Testis (tissue), 3 donors: ENCODE data around the gene CCDC116. TPM values are rescaled to one million over a fixed set of nuclear protein-coding genes. Genes with fewer than 3 reads are reported as not detected.

Experiments
- DNase-seq: peaks from one replicate; pipeline ENCODE4 v3.0.0-alpha.2; 2019
- H3K27ac ChIP-seq, 2 donors: fragments of 200-600 bp; sonication (generic); one replicate each; pipeline ENCODE4 v1.5.1; 2019
- H3K27me3 ChIP-seq: fragments of 200-600 bp; sonication (generic); one replicate; pipeline ENCODE4 v1.5.1; 2019
- H3K36me3 ChIP-seq: fragments of 200-600 bp; sonication (generic); one replicate; pipeline ENCODE4 v1.5.1; 2017; ENCODE audit warnings: low read depth; ENCODE audit errors: missing control alignments
- H3K4me1 ChIP-seq: fragments of 200-600 bp; sonication (generic); one replicate; pipeline ENCODE4 v1.5.1; 2019
- H3K4me3 ChIP-seq, 2 donors: fragments of 200-600 bp; sonication (generic); one replicate each; pipeline ENCODE4 v1.5.1; 2017 to 2019
- H3K9me3 ChIP-seq: fragments of 200-600 bp; sonication (generic); one replicate; pipeline ENCODE4 v1.5.1; 2017
- POLR2A ChIP-seq: fragments of 450-650 bp; IDR thresholded peaks from one replicate; pipeline ENCODE4 v1.6.1; 2017; ENCODE audit warnings: antibody characterized with exemption, mild to moderate bottlenecking, moderate library complexity
- WGBS, 2 donors: methylation state at CpG; one replicate each; pipeline ENCODE4 v1.1.5; 2018; 5-methylcytosine and 5-hydroxymethylcytosine counted together
- intact Hi-C: fragments of 100-400 bp; cut with DNase I; formaldehyde crosslinking; loops from one replicate; pipeline ENCODE4 v1.15.1; 2023; ENCODE audit warnings: low total_unique reads
- polyA plus RNA-seq: library from polyadenylated mRNA; stranded (reverse); fragments of 350-450 nt; fragmentation: Illumina TruSeq; extraction: RNeasy Lipid Tissue Mini Kit (QIAGEN cat#74804); gene quantifications from one replicate; pipeline ENCODE4 v1.2.3, GENCODE V29; 2014; ENCODE audit warnings: low read depth, low replicate concordance; ENCODE audit not compliant: insufficient read depth
- total RNA-seq, 2 donors: library from RNA; depleted of rRNA; stranded (reverse); fragments of >200 nt; gene quantifications; one replicate each; pipeline ENCODE4 v1.2.3, GENCODE V29; 2016
- TF ChIP-seq, protein P1 (sequence below), 3 experiments: fragments of 450-650 bp in 2 of 3; fragments of 200-600 bp in 1 of 3; sonication (generic) in 1 of 3; IDR thresholded peaks; one replicate each; pipeline ENCODE4 v1.5.1; 2016 to 2019; ENCODE audit warnings: antibody characterized with exemption in 3 of 3, mild to moderate bottlenecking in 2 of 3, moderate library complexity in 1 of 3

The CCDC116 gene
- total and polyA plus RNA-seq, 3 donors from 2014 or later: 16.0 to 54.0 (median 28.6) TPM

DNA sequence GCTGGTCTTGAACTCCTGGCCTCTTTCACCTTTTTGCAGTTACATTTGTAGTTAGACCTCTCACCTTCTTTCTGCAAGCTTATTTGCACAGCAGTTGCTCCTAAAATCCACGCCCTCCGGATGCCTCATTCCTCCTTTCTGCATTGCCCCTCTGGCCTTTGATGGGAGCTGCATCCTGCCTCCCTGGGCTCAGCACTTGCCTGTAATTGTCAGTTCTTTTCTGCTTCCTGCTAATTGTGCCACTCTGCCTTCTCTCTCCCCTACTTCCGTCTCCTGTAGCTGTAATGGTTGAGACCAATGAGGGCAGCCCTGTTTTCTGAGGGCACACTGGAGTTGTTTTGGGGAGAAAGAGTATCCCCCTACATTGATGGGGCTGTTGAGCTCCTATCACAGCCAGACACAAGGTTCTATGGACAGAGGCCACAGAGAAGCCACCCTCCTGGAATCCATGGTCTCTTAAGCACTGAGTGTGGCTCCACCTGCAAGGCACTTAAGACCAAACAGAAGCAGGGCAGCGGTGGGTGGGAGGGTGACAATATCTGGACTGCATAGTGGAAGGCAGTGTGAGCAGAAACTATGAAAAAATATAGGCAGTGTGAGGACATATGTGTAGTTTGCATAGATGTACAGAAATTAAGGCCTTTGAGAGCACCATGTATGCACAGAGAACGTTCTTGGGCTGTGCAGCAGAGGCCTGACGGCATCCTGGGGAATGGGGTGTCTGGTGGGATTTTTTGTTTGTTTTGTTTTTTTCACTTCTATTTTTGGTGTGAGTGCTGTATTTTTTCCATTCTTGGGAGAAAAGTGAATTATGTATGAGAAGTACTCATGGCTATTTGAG lies 33.3 kb upstream of the CCDC116 start:
- 81 to 83% methylated on average over 6 of the region's 6 CpGs for WGBS, 2 donors
- no peaks in the 10 kb centered on the region for H3K36me3 ChIP-seq
- H3K4me3 ChIP-seq: no peak overlapping the region
- H3K4me1 ChIP-seq: no peaks in the 10 kb centered on the region
- no peak overlapping the region for H3K27ac ChIP-seq
- H3K27me3 ChIP-seq: no peaks in the 10 kb centered on the region
- H3K9me3 ChIP-seq: no peaks in the 10 kb centered on the region
- intact Hi-C loops: no loop called here
- TF ChIP-seq, protein P1, sequence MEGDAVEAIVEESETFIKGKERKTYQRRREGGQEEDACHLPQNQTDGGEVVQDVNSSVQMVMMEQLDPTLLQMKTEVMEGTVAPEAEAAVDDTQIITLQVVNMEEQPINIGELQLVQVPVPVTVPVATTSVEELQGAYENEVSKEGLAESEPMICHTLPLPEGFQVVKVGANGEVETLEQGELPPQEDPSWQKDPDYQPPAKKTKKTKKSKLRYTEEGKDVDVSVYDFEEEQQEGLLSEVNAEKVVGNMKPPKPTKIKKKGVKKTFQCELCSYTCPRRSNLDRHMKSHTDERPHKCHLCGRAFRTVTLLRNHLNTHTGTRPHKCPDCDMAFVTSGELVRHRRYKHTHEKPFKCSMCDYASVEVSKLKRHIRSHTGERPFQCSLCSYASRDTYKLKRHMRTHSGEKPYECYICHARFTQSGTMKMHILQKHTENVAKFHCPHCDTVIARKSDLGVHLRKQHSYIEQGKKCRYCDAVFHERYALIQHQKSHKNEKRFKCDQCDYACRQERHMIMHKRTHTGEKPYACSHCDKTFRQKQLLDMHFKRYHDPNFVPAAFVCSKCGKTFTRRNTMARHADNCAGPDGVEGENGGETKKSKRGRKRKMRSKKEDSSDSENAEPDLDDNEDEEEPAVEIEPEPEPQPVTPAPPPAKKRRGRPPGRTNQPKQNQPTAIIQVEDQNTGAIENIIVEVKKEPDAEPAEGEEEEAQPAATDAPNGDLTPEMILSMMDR (IDR thresholded peaks at IDR 0.05): no peak
- no peak for TF ChIP-seq POLR2A
- no peak for DNase-seq

DNA sequence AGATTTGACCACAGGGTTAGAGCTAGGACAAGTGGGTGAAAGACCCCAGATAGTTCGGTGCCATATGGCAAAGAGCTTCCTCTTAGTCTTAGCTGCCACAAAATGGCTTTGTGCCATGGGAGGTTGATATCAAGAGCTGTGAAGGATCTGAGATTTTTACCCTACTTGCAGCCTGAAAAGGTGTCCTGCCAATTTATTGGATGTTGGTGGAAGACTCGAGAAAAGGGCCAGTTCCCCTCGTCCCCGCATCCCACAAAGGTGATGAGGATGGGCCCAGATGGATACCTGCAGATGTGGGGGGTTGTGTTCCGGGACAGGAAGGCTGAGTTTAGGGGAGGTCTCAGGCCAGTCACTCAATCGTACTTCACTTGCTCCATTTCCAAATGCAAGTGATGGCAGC lies 30.0 kb upstream of the CCDC116 start:
- TF ChIP-seq, protein P1 (IDR thresholded peaks at IDR 0.05): no peak
- TF ChIP-seq POLR2A: no peak
- no peaks in the 10 kb centered on the region for H3K9me3 ChIP-seq
- no peak for DNase-seq
- H3K36me3 ChIP-seq: no peaks in the 10 kb centered on the region
- H3K4me3 ChIP-seq: no peak overlapping the region
- WGBS, 2 donors: 85 to 92% methylated on average over 6 of the region's 6 CpGs
- intact Hi-C loops: no loop called here
- no peaks in the 10 kb centered on the region for H3K4me1 ChIP-seq
- no peak overlapping the region for H3K27ac ChIP-seq
- H3K27me3 ChIP-seq: no peaks in the 10 kb centered on the region

DNA sequence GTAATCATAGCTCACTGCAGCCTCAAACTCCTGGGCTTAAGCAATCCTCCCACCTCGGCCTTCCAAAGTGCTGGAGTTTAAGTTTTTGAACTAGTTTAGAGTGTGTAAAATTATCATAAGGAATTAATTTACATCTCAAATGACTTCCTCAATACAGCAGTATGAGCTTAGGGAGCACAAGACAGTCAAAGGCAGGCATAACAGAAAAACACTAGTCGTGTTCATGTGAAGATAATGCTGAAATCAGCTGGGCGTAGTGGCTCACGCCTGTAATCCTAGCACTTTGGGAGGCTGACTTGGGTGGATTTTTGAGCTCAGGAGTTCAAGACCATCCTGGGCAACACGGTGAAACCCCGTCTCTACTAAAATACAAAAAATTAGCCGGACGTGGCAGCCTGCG lies 28.6 kb upstream of the CCDC116 start:
- intact Hi-C loops: no loop called here
- no peaks in the 10 kb centered on the region for H3K27me3 ChIP-seq
- no peaks in the 10 kb centered on the region for H3K9me3 ChIP-seq
- no peaks in the 10 kb centered on the region for H3K4me1 ChIP-seq
- no peaks in the 10 kb centered on the region for H3K36me3 ChIP-seq
- no peak overlapping the region for H3K4me3 ChIP-seq
- 76 to 82% methylated on average over 9 of the region's 9 CpGs for WGBS, 2 donors
- no peak for DNase-seq
- no peak overlapping the region for H3K27ac ChIP-seq
- no peak for TF ChIP-seq POLR2A
- TF ChIP-seq, protein P1 (IDR thresholded peaks at IDR 0.05): no peak

DNA sequence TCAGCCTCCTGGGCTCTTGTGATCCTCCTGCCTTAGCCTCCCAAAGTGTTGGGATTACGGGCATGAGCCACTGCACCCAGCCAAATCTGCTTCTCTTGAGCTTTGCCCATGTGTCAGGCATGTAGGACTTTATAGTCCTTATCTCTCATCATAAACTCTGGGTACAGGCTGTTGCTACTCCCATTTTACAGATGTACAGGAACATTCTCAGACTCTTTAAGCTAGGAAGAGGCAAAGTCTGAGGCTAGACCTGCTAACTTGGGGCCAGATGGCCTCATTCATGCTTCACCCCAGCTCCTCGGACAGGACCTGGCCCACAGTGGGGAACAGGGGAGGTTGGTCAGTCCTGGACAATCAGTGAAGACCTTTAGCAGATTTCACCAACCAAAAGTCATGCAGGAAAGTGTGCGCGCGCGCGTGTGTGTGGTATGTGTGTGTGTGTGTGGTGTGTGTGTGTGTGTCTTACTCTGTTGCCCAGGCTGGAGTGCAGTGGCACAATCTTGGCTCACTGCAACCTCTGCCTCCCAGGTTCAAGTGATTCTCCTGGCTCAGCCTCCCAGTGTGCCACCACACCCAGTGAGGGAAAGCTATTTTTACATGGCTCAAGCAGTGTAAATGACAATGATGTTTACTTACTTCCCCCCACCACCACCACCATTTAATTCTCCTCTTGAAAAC lies 26.5 kb upstream of the CCDC116 start:
- no peak for DNase-seq
- intact Hi-C loops: no loop called here
- Histone ChIP-seq H3K4me1 (no peaks in the 10 kb centered on the region), H3K9me3 (no peaks in the 10 kb centered on the region), H3K27me3 (no peaks in the 10 kb centered on the region), H3K27ac (no peak overlapping the region), H3K4me3 (no peak overlapping the region), H3K36me3 (no peaks in the 10 kb centered on the region)
- WGBS, 2 donors: 93 to 99% methylated on average over 7 of the region's 7 CpGs
- TF ChIP-seq, protein P1 (IDR thresholded peaks at IDR 0.05): no peak
- TF ChIP-seq POLR2A: no peak
